Retina (tissue), 1 donor: ENCODE data around the gene GBP4.

Experiments
- DNase-seq: peaks from one replicate; pipeline ENCODE4 v3.0.0-alpha.2; 2016

Gene GBP4

DNA sequence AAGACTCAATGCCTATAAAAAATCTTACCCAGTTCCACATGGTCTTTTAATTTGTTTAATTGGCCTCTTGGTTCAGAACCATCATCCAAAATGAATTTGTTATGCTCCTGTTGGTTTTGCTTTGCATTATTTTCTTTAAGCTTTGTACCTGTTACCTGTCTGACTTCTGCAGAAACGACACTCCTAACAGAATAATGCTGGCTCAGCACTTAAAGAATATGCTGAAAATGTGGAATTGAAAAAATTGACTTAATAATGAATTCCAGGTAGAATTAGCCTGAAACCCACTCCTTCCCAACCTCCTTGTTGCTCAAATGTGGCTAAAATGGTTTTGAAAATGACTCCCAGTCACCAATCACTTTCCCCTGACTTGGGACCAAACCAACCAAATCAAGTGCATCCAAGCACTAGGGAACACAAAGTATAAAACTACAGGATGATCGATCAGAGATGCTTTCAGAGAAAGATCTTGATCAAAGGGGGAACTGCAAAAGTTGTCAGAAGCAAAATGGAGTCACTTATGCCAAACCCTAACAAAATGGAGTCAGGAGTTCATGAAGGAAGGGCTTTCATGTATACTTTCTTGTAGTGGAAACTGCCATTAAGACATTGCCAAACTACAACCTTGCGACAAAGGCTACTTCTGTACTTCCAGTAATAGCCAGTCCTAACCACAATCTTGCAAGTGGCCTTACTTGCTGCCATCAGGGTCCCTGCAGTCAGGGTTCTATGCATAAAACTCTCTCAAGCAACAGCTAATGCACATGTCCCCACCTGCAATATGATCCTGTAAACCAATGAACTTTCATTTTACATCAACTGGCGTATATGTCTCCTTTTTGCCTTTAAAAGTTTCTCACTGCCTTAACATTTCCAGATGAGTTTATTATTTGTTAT lies 28.3 kb downstream of the GBP4 start:
- DNase-seq: no peak

DNA sequence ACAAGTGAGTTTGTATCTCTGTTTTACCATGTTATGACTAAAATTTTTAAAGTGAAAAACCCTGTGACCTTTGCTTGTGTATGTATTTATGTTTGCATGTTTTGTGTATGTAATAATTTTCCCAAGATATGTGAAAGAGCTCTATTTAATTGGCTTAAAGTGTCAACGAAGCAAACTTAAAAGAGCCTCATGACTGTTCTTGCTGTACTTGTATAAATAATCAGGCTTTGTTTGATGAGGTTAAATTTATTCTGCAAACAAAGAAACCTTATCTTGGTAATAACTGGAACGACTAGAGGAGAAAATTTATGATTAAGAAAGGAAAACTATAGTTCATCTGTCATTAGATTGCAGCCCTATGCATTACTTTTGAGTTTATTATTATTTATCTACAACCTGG lies 29.6 kb downstream of the GBP4 start:
- DNase-seq: no peak

DNA sequence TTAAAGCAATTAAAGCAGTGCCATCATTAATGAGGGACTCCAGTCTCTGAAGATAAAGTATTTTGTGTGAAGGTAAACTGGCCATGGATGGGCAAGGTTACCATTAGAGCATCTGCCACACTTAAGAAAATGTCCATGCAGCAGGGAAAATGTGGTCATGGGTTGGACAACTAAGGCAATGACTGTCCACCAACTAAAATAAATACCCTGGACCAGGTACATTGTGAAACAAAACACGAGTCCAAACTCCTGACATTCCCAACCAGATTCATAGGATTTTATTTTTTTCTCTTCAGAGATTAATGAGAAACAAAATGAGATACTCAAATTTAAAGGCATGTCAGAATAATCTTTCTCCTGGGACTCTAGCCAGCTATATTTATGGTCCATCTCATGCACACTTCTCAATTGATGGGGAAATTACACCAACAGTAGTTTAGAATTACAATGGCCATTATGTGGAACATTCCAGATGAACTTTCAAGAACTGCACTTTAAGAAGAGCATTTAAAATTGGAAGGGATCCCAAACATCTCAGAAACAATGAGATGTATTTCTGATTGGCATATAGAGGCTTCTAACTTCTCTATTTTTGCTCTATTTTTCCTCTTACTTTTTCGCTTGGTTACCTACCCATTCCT lies 31.0 kb downstream of the GBP4 start:
- DNase-seq: no peak

DNA sequence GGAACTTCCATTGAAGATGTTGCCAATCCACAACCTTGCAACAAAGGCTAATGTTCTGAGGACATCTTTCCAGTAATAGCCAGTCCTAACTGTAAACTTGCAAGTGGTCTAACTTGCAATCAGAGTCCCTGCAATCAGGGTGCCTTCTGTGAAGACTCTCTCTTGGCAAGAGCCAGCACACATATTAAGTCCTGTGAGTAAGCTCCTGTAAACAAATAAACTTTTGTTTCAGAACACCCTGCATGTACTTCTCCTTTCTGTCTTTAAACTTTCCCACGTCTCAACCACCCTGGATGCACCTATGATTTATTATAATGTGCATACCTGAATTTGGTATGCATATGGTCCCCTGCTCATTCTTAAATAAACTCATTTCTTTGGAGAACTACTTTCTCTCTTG lies 32.0 kb downstream of the GBP4 start:
- no peak for DNase-seq

DNA sequence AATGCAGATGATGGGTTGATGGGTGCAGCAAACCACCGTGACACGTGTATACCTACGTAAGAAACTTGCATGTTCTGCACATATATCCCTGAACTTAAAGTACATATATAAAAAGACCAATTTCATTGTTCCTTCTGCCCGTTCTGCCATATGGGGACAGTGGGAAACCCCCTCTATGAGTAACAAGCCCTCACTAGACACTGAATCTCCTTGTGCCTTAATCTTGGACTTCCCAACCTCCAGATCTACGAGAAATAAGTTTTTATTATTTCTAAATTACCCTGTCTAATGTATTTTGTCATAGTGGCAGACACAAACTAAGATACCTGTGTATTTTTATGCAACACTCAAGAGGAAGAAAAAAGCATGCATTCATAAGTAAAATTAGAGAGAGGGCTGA lies 32.9 kb downstream of the GBP4 start:
- DNase-seq: no peak

DNA sequence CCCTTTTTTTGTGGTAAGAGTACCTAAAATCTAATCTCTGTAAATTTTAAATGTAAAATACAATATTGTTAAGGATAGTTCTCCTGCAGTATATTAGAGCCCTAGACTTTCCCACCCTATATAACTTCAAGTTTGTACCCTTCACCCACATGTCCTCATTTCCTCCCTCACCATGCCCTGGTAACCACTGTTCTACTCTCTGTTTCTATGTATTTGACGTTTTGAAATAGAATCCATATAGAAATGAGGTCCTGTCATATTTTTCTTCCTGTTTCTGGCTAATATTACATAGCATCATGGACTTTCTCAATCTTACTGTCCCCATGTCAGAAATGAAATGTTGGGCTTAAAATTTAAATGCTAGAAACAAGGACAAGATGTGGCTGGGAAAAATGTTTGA lies 47.7 kb downstream of the GBP4 start:
- no peak for DNase-seq

DNA sequence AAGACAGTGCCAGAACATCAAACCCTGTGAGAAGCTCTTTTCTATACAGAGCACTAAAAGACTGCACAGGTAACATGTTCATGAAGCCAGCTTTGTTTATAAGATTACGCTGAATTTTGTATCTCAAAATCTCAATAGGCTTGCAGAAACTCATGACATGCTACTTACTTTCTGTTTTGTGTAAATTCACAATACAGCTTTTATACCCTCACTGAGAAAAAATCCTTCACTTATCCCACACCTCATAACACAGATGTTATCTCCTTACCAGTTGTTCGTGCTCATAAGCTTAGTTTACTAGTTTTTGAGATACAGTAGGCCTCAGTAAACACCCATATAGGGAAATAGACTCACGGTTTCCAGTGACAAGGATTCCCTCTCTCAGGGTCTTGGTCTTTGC lies 48.8 kb downstream of the GBP4 start:
- DNase-seq: no peak

DNA sequence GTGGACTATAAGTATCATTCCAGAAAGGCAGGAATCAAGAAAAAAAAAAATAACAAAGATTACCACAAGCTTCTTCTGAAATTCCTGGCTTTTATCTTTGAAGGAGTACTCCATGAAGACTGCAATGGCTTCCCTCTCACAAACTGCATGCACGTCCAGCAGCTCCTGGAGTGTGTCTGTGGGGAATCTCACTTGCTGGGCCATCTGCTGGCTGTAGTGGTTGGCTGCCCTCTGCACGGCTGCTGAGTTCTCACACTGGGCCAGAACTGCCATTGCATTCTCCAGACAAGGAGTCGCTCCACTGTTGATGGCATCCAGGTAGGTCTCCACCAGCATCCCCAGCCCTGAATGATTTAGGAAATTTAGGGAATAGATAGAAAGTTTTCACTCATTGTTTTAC lies 49.5 kb downstream of the GBP4 start:
- DNase-seq: peak; percentile 3

DNA sequence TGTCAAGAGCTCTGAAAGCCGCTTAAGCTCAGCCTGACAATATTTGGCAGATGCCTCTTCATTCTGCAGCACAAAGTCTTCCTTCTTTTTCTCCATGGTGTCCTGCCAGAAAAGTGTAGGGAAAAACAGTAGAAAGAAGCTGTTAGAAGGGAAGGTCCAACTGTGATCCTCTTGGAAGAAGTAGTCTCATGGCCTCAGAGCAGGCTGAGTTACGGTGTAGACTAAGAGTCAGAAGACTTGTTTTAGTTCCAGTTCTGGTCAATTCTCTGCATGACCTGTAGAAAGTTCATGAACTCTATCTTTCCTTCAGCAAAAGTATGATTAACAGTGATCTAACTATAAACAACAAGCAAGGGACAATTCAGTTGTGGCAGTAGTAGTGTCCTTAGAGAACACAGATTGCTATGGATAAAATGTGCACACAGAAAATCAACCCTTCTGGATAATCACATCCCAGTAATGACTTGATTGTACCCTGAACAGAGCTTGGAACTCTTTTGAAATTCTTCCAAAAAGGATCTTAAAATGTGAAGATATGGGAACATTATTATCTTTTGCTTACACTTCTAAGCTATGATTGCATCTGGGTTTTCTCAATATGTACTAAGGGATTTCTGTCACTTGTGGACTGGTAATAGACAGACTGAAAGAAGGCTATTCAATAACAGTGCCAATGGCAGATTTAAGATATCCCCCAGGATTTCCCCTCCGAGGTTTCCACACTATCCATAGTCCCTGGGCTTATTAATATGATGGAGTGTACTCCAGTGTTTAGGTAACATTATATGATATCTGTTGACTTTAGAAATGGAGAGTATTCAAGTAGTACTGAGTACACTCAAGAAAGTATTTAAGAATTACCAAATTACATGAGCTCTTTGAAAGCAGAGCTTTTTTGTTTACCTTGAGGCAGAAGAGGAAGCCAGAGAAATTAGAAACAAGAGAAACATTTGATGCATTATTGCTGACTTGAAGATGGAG lies 50.8 kb downstream of the GBP4 start:
- no peak for DNase-seq

DNA sequence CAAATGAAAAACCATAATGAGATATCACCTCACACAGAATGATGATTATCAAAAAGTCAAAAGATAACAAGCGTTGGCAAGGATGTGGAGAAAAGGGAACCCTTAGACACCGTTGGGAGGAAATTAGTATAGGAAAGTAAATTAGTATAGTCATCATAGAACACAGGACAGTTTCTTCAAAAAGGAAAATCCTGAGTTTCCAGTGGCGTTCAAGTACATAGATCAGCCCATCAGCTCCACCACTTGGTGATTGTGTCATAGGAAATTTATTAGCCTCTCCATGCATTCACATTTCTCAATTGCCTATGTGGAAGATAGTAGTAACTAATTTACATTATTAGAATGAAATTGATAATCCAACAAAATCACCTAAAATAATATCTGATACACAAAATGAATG lies 52.0 kb downstream of the GBP4 start:
- DNase-seq: no peak

DNA sequence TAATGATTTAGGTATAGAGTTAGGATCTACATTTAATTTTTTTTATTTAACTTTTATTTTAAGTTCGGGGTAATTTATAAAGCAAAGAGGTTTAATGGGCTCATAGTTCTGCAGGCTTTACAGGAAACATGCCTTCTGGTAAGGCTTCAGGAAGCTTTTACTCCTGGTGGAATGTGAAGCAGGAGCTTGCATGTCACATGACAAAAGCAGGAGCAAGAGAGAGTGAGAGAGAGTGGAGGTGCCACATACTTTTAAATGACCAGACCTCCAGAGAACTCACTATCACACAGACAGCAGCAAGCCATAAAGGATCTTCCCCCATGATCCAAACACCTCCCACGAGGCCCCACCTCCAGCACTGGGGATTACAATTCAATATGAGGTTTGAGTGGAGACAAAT lies 55.3 kb downstream of the GBP4 start:
- DNase-seq: no peak

DNA sequence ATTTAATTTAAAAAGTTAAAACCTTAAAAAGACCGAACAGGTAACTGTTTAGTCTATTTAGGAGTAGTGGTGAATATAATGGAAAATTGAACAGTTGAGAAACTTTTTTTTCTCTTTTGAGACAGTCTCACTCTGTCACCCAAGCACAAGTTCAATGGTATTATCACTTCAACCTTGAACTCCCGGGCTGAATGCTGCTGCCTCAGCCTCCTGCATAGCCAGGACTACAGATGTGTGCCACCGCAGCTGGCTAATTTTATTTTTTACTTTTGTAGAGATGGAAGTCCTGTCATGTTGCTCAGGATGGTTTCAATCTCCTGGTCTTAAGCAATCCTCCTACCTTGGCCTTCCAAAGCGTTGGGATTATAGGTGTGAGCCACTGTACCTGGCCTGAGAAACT lies 56.6 kb downstream of the GBP4 start:
- DNase-seq: no peak

DNA sequence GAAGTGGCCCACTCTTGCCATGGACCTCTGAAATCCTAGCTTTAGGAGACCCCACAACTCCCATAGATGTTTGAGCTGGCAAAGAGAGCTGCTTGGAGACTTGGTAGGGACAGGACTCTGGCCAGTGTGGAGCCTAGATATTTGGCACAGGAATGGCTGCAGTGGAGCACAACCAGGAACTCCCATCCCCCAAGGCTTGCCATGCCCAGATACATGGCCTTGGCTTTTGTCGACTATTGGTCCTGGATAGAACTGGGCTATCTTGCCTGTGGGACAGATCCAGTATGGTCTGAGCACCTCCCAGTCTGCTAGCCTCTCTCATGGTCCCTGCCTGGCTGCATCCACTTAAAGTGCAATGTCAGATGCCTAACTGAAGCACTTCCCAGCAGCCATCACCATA lies 65.0 kb downstream of the GBP4 start:
- no peak for DNase-seq
